Activated CD4-positive, CD25-positive, alpha-beta regulatory T cell (primary cell): Measurements from ENCODE around the gene IFI35.
"Not testable (repeated sequence)": the region's sequence is repeated elsewhere in the genome, so short reads cannot be mapped to it uniquely, and the experiment has no call there.

Source experiments
- DNase-seq, 4 experiments: peaks; one replicate each; lab custom pipeline; 2025; lab: John Stamatoyannopoulos, UW

Gene IFI35

DNA sequence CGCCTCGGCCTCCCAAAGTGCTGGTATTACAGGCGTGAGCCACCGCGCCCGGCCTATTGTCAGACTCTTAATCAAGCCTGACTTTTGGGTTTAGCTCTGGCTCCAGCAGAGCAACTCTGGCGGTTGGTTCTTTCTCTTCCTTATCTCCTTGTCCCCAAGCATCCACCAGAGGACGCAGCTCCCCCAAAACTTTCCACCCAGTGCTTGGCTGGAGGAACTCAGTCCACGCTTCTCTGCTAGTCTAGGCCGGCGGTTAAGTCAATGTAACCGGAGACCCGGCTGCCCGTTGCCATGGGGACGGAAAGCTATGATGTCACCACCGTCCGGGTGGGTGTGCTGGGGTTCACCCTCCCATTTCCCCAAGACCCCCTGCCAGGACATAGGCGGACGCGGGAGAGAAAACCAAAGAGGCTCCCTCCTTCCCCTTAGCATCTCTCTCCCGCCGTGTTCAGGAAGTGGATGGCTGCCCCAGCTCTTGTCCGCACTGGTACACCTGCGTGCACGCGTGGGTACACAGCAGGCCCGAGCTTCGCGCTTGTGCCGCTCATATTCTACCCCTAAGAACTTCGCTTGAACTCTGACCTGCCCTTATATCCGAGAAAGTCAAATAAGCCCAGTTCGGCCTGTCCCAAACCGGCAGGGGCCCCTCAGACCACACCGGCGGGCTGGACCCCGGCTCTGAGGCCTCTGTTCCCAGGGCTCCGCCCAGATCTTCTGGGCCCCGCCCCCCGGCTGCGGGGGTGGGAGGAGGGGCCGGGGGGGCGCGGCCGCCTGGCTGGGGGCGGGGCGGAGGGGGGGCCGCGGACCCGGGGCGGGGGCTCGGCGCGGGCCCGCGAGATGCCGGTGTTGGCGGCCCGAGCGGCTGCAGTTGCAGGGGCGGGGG is 18.1 kb downstream of the IFI35 start, which contains the start of gene RND2:
TSS of gene RND2 (plus strand) at position 825 of the 883 bp plus-strand sequence. CDS start 117 bp downstream, outside the sequence.
- peak; percentile 39 to 64 (median 52) for DNase-seq

GRCh38 chr17:43025290-43025657 is 18.7 kb downstream of the IFI35 start:
- no peak for DNase-seq

DNA sequence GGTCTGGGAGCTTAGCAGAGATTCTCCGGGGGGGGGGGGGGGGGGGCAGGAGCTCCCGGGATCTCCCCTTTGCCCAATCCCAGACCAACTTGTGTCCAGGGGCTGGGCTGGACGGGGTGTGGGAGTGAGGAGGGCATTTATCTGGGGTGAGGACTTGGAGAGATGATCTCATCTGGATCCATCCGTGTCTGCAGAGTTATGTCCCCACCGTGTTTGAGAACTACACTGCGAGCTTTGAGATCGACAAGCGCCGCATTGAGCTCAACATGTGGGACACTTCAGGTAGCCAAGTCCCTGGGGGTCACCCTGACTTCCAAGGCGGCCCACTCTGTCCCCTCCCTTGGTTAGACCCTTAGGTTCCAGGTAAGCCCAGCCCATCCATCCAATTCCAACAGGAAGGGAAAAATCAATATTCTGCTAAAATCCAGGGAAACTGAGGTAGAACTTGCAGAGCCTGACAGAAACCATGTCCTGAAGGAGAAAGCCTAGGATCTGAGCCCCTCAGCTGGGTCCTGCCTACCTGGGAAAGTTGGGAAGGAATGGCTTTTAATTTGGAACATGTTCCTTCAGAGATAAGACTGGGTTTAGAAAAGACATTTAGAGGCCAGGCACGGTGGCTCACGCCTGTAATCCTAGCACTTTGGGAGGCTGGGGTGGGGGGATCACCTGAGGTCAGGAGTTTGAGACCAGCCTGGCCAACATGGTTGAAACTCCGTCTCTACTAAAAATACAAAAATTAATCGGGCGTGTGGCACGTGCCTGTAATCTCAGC is 19.4 kb downstream of the IFI35 start:
- no peak for DNase-seq

- DNase-seq: no peak
These were observed 20.0 kb downstream of the IFI35 start for GRCh38 chr17:43026595-43026994.

- no peak for DNase-seq
These were observed 20.8 kb downstream of the IFI35 start for GRCh38 chr17:43027091-43028032.

GRCh38 chr17:43028221-43028861 is 21.8 kb downstream of the IFI35 start:
- DNase-seq: no peak

- DNase-seq: no peak
These were observed 23.7 kb downstream of the IFI35 start for GRCh38 chr17:43030137-43030767.

- no peak for DNase-seq
These were observed 25.1 kb downstream of the IFI35 start for GRCh38 chr17:43031666-43032065.

GRCh38 chr17:43033948-43034881 is 27.6 kb downstream of the IFI35 start:
- no peak for DNase-seq

DNA sequence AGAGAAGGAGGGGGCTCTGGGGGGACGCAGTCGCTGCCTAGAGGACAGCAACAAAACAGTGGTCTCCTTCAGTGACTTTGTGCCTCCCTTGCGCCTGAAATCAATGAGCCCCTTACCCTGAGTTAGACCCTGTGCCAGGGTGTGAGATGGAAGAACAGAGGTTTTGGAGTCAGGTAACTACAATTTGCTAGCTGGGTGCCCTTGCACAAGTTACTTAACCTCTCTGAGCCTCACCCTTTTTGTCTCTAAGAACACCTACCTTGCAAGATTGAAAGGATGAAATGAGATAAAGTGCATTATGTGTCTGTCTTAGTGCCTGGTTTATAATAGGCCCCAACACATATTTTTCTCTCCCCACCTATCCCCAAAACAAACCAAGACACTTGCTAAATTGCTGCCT is 28.3 kb downstream of the IFI35 start:
- no peak for DNase-seq

- DNase-seq: no peak
These were observed 33.1 kb downstream of the IFI35 start for GRCh38 chr17:43039646-43040045.

- DNase-seq: no peak
These were observed 34.1 kb downstream of the IFI35 start for GRCh38 chr17:43040655-43041054.

DNA sequence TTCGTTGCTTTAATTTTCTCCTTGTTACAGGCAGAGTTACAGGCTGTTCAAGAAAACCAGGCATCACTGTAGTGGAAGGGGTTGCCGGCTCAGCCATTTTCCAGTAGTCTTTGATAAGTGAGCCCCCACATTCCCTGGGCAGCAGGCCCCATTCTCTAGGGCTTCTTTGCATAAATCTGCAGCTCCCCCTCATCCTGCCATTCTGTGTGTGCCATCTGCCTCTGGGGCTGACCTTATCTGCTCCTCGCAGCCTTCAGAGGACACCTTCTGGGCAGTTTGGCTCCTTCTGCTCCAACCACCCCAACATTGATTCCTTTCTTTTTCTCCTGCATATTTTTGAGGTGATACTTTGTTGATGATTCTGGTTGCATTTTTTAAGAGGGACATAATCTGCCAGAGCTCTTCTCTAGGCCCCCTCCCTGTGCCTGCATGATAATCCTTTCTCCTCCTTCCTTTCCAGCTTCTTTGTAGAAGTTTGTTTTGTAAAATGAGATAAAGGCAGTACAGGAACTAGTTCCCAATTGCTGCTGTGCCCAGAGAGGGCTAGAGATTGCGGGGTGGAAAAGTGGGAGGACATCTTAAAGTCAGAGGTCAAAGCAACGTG is 35.5 kb downstream of the IFI35 start:
- no peak for DNase-seq

DNA sequence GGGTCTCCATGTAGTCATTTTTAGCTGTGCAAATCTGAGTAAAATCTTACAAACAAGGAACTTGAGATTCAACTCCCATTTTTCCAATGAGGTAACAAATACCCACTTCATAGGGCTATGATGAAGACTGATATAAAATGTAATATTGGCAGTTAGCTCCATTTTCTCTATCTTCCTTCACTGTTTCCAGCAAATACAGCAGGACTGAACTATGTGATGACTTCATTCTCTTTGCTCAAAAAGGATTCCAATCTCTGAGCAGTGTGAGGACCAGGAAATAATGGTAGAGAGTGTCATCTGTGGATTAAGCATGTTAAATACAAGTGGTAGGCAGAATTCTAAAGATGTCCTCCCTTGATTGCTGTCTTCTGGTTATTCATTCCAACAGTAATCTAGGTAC is 36.7 kb downstream of the IFI35 start:
- DNase-seq: no peak

DNA sequence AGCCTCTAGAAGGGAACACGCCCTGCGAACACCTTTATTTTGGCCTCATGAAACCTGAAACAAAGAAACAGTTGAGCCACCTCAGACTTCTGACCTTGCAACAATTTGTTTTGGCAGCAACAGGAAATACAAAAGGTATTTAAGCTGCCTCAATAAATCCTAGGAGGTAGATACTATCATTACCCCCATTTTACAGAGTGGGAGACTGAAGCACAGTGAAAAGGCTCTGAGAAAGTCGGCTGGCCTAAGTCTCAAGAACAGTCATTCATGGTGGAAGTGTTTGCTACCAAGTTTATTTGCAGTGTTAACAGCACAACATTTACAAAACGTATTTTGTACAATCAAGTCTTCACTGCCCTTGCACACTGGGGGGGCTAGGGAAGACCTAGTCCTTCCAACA is 37.4 kb downstream of the IFI35 start:
- no peak for DNase-seq

DNA sequence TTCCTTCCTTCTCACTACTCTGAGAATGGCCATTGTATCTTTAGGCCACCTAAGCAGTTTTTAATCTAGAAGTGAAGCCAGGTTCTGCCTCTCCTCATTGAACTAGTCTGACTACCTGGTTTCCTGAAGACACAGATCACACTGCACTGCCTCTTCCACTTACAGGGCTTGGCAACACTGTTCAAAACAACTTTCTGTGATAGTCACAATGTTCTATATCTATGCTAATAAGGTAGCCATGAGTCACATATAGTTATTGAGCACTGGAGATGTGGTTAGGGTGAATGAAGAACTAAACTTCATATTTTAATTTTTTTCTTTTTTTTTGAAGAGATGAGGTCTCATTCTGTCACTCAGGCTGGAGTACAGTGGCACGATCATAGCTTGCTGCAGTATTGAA is 45.4 kb downstream of the IFI35 start:
- no peak for DNase-seq

- not testable (repeated sequence) for DNase-seq
These were observed 46.4 kb downstream of the IFI35 start for GRCh38 chr17:43053008-43053407.

GRCh38 chr17:43056051-43056450 is 49.5 kb downstream of the IFI35 start:
- DNase-seq: no peak

- no peak for DNase-seq
These were observed 56.5 kb downstream of the IFI35 start for GRCh38 chr17:43062984-43063638.
